H1 (cell line): ENCODE results near the gene ACOT12. TPM values are rescaled to one million over a fixed set of nuclear protein-coding genes. Genes with fewer than 3 reads are reported as not detected.

Experiments
- EP300 ChIP-seq, 2 experiments: IDR thresholded peaks; 1 replicate in 1 of 2; 2 replicates in 1 of 2; pipeline ENCODE4 v1.6.1; 2011 to 2012; ENCODE audit warnings: low read depth in 2 of 2, low read length in 2 of 2, mild to moderate bottlenecking in 2 of 2, borderline replicate concordance in 1 of 2, inconsistent platforms in 1 of 2, moderate library complexity in 1 of 2
- RXRA ChIP-seq: IDR thresholded peaks from 2 replicates; pipeline ENCODE4 v1.6.1; 2011; ENCODE audit warnings: low read depth, mild to moderate bottlenecking, low read length, moderate library complexity; ENCODE audit not compliant: insufficient read depth
- SIX5 ChIP-seq: IDR thresholded peaks from 2 replicates; pipeline ENCODE4 v1.6.1; 2011; ENCODE audit warnings: mild to moderate bottlenecking, low read depth, low read length
- TBP ChIP-seq: IDR thresholded peaks from 2 replicates; pipeline ENCODE4 v1.6.1; 2011; ENCODE audit warnings: low read depth, low read length, improper control_type of control experiment
- polyA plus RNA-seq, 7 experiments: library from polyadenylated mRNA; depleted of rRNA in 3 of 7; stranded (reverse) in 5 of 7; unstranded in 2 of 7; fragments of >200 nt in 5 of 7; fragments of 200-250 nt in 2 of 7; gene quantifications; 1 replicate in 5 of 7; 2 replicates in 1 of 7; 4 replicates in 1 of 7; pipeline versions ENCODE4 v1.2.1 to v1.2.3, GENCODE V29; 2011 to 2013; ENCODE audit warnings: missing spikeins in 2 of 7, mixed read lengths in 2 of 7
- total RNA-seq: library from RNA; stranded (reverse); fragmentation: NEBNext Ultra II Directional; extraction: Animal tissue kit (Norgen Biotek cat#: 25700); gene quantifications from 2 replicates; pipeline ENCODE4 v1.2.1, GENCODE V29; 2021
- TF ChIP-seq, protein P1 (sequence below): fragments of 300-600 bp; sonication (generic); IDR thresholded peaks from 2 replicates; pipeline ENCODE4 v1.7.1; 2012; ENCODE audit warnings: low read length, moderate library complexity, mild to moderate bottlenecking, inconsistent platforms; ENCODE audit not compliant: insufficient replicate concordance

Gene ACOT12
- total and polyA plus RNA-seq, 2 of the 8 experiments (the other 6 are each of a cell fraction or from before 2014, with no cell fraction given): 0.29 TPM; not detected in 1

DNA sequence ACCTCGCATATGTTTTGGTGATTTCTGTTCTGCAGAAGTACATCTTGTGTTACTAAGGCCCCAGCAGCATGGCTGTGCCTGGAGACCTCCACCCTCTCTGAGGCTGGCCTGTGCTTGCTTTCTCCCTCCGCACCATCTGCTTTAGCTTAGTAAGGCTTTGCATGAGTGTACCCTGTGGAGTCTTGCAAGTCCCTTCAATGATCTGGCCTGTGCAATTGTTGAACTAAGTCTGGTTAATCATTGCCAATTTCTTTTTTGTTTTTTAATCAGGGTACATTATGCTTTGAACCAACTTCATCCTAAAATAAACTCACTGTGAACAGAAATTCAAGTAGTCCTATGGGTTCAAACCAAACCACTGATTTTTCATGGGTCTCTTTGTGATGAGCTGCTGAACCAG is 32.3 kb downstream of the ACOT12 start (continued):
- TF ChIP-seq, protein P1, sequence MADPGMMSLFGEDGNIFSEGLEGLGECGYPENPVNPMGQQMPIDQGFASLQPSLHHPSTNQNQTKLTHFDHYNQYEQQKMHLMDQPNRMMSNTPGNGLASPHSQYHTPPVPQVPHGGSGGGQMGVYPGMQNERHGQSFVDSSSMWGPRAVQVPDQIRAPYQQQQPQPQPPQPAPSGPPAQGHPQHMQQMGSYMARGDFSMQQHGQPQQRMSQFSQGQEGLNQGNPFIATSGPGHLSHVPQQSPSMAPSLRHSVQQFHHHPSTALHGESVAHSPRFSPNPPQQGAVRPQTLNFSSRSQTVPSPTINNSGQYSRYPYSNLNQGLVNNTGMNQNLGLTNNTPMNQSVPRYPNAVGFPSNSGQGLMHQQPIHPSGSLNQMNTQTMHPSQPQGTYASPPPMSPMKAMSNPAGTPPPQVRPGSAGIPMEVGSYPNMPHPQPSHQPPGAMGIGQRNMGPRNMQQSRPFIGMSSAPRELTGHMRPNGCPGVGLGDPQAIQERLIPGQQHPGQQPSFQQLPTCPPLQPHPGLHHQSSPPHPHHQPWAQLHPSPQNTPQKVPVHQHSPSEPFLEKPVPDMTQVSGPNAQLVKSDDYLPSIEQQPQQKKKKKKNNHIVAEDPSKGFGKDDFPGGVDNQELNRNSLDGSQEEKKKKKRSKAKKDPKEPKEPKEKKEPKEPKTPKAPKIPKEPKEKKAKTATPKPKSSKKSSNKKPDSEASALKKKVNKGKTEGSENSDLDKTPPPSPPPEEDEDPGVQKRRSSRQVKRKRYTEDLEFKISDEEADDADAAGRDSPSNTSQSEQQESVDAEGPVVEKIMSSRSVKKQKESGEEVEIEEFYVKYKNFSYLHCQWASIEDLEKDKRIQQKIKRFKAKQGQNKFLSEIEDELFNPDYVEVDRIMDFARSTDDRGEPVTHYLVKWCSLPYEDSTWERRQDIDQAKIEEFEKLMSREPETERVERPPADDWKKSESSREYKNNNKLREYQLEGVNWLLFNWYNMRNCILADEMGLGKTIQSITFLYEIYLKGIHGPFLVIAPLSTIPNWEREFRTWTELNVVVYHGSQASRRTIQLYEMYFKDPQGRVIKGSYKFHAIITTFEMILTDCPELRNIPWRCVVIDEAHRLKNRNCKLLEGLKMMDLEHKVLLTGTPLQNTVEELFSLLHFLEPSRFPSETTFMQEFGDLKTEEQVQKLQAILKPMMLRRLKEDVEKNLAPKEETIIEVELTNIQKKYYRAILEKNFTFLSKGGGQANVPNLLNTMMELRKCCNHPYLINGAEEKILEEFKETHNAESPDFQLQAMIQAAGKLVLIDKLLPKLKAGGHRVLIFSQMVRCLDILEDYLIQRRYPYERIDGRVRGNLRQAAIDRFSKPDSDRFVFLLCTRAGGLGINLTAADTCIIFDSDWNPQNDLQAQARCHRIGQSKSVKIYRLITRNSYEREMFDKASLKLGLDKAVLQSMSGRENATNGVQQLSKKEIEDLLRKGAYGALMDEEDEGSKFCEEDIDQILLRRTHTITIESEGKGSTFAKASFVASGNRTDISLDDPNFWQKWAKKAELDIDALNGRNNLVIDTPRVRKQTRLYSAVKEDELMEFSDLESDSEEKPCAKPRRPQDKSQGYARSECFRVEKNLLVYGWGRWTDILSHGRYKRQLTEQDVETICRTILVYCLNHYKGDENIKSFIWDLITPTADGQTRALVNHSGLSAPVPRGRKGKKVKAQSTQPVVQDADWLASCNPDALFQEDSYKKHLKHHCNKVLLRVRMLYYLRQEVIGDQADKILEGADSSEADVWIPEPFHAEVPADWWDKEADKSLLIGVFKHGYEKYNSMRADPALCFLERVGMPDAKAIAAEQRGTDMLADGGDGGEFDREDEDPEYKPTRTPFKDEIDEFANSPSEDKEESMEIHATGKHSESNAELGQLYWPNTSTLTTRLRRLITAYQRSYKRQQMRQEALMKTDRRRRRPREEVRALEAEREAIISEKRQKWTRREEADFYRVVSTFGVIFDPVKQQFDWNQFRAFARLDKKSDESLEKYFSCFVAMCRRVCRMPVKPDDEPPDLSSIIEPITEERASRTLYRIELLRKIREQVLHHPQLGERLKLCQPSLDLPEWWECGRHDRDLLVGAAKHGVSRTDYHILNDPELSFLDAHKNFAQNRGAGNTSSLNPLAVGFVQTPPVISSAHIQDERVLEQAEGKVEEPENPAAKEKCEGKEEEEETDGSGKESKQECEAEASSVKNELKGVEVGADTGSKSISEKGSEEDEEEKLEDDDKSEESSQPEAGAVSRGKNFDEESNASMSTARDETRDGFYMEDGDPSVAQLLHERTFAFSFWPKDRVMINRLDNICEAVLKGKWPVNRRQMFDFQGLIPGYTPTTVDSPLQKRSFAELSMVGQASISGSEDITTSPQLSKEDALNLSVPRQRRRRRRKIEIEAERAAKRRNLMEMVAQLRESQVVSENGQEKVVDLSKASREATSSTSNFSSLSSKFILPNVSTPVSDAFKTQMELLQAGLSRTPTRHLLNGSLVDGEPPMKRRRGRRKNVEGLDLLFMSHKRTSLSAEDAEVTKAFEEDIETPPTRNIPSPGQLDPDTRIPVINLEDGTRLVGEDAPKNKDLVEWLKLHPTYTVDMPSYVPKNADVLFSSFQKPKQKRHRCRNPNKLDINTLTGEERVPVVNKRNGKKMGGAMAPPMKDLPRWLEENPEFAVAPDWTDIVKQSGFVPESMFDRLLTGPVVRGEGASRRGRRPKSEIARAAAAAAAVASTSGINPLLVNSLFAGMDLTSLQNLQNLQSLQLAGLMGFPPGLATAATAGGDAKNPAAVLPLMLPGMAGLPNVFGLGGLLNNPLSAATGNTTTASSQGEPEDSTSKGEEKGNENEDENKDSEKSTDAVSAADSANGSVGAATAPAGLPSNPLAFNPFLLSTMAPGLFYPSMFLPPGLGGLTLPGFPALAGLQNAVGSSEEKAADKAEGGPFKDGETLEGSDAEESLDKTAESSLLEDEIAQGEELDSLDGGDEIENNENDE: no peak
- TF ChIP-seq TBP: no peak
- TF ChIP-seq SIX5: no peak
- no peak for TF ChIP-seq RXRA
- no peak for TF ChIP-seq EP300 (IDR thresholded peaks at IDR 0.05; ENCODE audit: borderline replicate concordance in 1 of 2, low read depth in 2 of 2, low read length in 2 of 2)
